DND-41 (cell line): ENCODE data around the gene ATP13A4.

ENCODE experiments used
- CTCF ChIP-seq: IDR thresholded peaks from 2 replicates; pipeline ENCODE4 v1.5.1; 2012; ENCODE audit warnings: borderline replicate concordance, low read length, moderate library complexity, mild to moderate bottlenecking; ENCODE audit not compliant: poor library complexity, severe bottlenecking; ENCODE audit errors: extremely low read depth
- EZH2 ChIP-seq: IDR thresholded peaks from 3 replicates; pipeline ENCODE4 v1.6.1; 2012; ENCODE audit warnings: borderline replicate concordance, low read depth, mild to moderate bottlenecking, moderate library complexity, low read length, inconsistent platforms; ENCODE audit not compliant: severe bottlenecking

GRCh38 chr3:193465992-193466608 lies 88.6 kb downstream of the ATP13A4 start:
- TF ChIP-seq CTCF, result no peak
- no peak for TF ChIP-seq EZH2
